Activated T-cell treated with anti-CD3 and anti-CD28 coated beads, Interleukin-2, amount 50 U/mL, for 4 hours (primary cell): ENCODE data around the gene ROR1. TPM values are rescaled to one million over a fixed set of nuclear protein-coding genes. Genes with fewer than 3 reads are reported as not detected.
A peak's percentile ranks its signal among the peaks of the same experiment; 100 is the strongest.

Experiments
- ATAC-seq, 2 donors: fragments of 200-7000 bp; cut with Tn5 transposase; one replicate each; pipeline ENCODE4 v1.10.0; 2021
- DNase-seq: peaks from one replicate; pipeline ENCODE4 v3.0.0-alpha.2; 2020
- H3K27me3 Mint-ChIP-seq: one replicate; pipeline ENCODE4 v1.8.0; 2021; ENCODE audit warnings: low read depth, mixed read lengths
- H3K36me3 Mint-ChIP-seq: one replicate; pipeline ENCODE4 v1.8.0; 2022; ENCODE audit warnings: mixed read lengths; ENCODE audit not compliant: insufficient read depth
- H3K4me1 Mint-ChIP-seq: one replicate; pipeline ENCODE4 v1.8.0; 2021; ENCODE audit warnings: low read depth, mixed read lengths
- H3K4me3 Mint-ChIP-seq: one replicate; pipeline ENCODE4 v1.8.0; 2021; ENCODE audit warnings: mild to moderate bottlenecking, moderate library complexity, mixed read lengths
- H3K9me3 Mint-ChIP-seq: one replicate; pipeline ENCODE4 v1.8.0; 2021; ENCODE audit warnings: mixed read lengths
- total RNA-seq, 3 donors: library from RNA; stranded (reverse); gene quantifications; one replicate each; pipeline ENCODE4 v1.2.1, GENCODE V29; 2021

The ROR1 gene
- total RNA-seq, 3 donors from 2014 or later = 0.08 to 0.38 (median 0.18) TPM

GRCh38 chr1:63748046-63748580, 25.7 kb upstream of the ROR1 start:
- Mint-ChIP-seq H3K4me1 (no peaks in the 10 kb centered on the region), H3K9me3 (no peaks in the 10 kb centered on the region), H3K4me3 (no peak overlapping the region), H3K36me3 (no peaks in the 10 kb centered on the region), H3K27me3 (peaks cover 6% of the 10 kb centered on the region)
- ATAC-seq = no peak
- DNase-seq = no peak

GRCh38 chr1:63748641-63749040, 25.2 kb upstream of the ROR1 start:
- no peaks in the 10 kb centered on the region for H3K4me1 Mint-ChIP-seq
- H3K4me3 Mint-ChIP-seq = no peak overlapping the region
- no peaks in the 10 kb centered on the region for H3K36me3 Mint-ChIP-seq
- peaks cover 6% of the 10 kb centered on the region for H3K27me3 Mint-ChIP-seq
- no peaks in the 10 kb centered on the region for H3K9me3 Mint-ChIP-seq
- ATAC-seq = no peak
- DNase-seq = no peak

GRCh38 chr1:63750721-63751120, 23.1 kb upstream of the ROR1 start:
- DNase-seq = no peak
- H3K27me3 Mint-ChIP-seq = peaks cover 2% of the 10 kb centered on the region
- H3K9me3 Mint-ChIP-seq = no peaks in the 10 kb centered on the region
- H3K36me3 Mint-ChIP-seq = no peaks in the 10 kb centered on the region
- no peak for ATAC-seq
- no peak overlapping the region for H3K4me3 Mint-ChIP-seq
- H3K4me1 Mint-ChIP-seq = no peaks in the 10 kb centered on the region

- no peak for DNase-seq
- H3K4me1 Mint-ChIP-seq = no peaks in the 10 kb centered on the region
- H3K9me3 Mint-ChIP-seq = no peaks in the 10 kb centered on the region
- peaks cover 2% of the 10 kb centered on the region for H3K27me3 Mint-ChIP-seq
- no peak overlapping the region for H3K4me3 Mint-ChIP-seq
- no peaks in the 10 kb centered on the region for H3K36me3 Mint-ChIP-seq
- no peak for ATAC-seq
Observed at GRCh38 chr1:63752176-63752575, 21.6 kb upstream of the ROR1 start.

- no peak overlapping the region for H3K4me3 Mint-ChIP-seq
- H3K36me3 Mint-ChIP-seq = no peaks in the 10 kb centered on the region
- no peaks in the 10 kb centered on the region for H3K4me1 Mint-ChIP-seq
- ATAC-seq = no peak
- no peaks in the 10 kb centered on the region for H3K9me3 Mint-ChIP-seq
- DNase-seq = no peak
- peaks cover 5% of the 10 kb centered on the region for H3K27me3 Mint-ChIP-seq
Observed at GRCh38 chr1:63753591-63753990, 20.2 kb upstream of the ROR1 start.

- H3K9me3 Mint-ChIP-seq = no peaks in the 10 kb centered on the region
- H3K27me3 Mint-ChIP-seq = peaks cover 5% of the 10 kb centered on the region
- no peaks in the 10 kb centered on the region for H3K4me1 Mint-ChIP-seq
- DNase-seq = no peak
- H3K4me3 Mint-ChIP-seq = no peak overlapping the region
- H3K36me3 Mint-ChIP-seq = no peaks in the 10 kb centered on the region
- no peak for ATAC-seq
Observed at GRCh38 chr1:63756839-63757238, 17.0 kb upstream of the ROR1 start.

GRCh38 chr1:63757334-63757733, 16.5 kb upstream of the ROR1 start:
- no peak for ATAC-seq
- no peak overlapping the region for H3K4me3 Mint-ChIP-seq
- no peaks in the 10 kb centered on the region for H3K9me3 Mint-ChIP-seq

GRCh38 chr1:63758791-63759190, 15.0 kb upstream of the ROR1 start:
- no peak for DNase-seq
- no peak overlapping the region for H3K4me3 Mint-ChIP-seq
- no peak for ATAC-seq
- no peaks in the 10 kb centered on the region for H3K36me3 Mint-ChIP-seq
- no peaks in the 10 kb centered on the region for H3K4me1 Mint-ChIP-seq
- peaks cover 2% of the 10 kb centered on the region for H3K9me3 Mint-ChIP-seq
- peaks cover 3% of the 10 kb centered on the region for H3K27me3 Mint-ChIP-seq

More at GRCh38 chr1:63757334-63757733, 16.5 kb upstream of the ROR1 start:
- H3K4me1 Mint-ChIP-seq = no peaks in the 10 kb centered on the region
- no peaks in the 10 kb centered on the region for H3K36me3 Mint-ChIP-seq
- DNase-seq = no peak
- peaks cover 5% of the 10 kb centered on the region for H3K27me3 Mint-ChIP-seq

- Mint-ChIP-seq H3K27me3 (peaks cover 6% of the 10 kb centered on the region), H3K9me3 (peaks cover 5% of the 10 kb centered on the region), H3K4me3 (no peak overlapping the region)
Observed at GRCh38 chr1:63759778-63760177, 14.0 kb upstream of the ROR1 start.

GRCh38 chr1:63770381-63770780, 3.4 kb upstream of the ROR1 start:
- Mint-ChIP-seq H3K36me3 (no peaks in the 10 kb centered on the region), H3K4me3 (no peak overlapping the region), H3K4me1 (peaks cover 17% of the 10 kb centered on the region), H3K27me3 (peaks cover 32% of the 10 kb centered on the region), H3K9me3 (no peaks in the 10 kb centered on the region)
- no peak for ATAC-seq
- no peak for DNase-seq

More at GRCh38 chr1:63759778-63760177, 14.0 kb upstream of the ROR1 start:
- ATAC-seq (no peak), DNase-seq (no peak)
- H3K4me1 Mint-ChIP-seq = no peaks in the 10 kb centered on the region
- H3K36me3 Mint-ChIP-seq = no peaks in the 10 kb centered on the region

GRCh38 chr1:63772201-63772600, 1.6 kb upstream of the ROR1 start:
- Mint-ChIP-seq H3K36me3 (no peaks in the 10 kb centered on the region), H3K9me3 (no peaks in the 10 kb centered on the region), H3K4me1 (peaks cover 19% of the 10 kb centered on the region), H3K27me3 (peaks cover 46% of the 10 kb centered on the region), H3K4me3 (no peak overlapping the region)
- ATAC-seq (no peak), DNase-seq (no peak)

GRCh38 chr1:63772876-63773275, 941 bp upstream of the ROR1 start:
- no peak for ATAC-seq
- peaks cover 19% of the 10 kb centered on the region for H3K4me1 Mint-ChIP-seq
- no peaks in the 10 kb centered on the region for H3K9me3 Mint-ChIP-seq
- H3K27me3 Mint-ChIP-seq = peaks cover 53% of the 10 kb centered on the region
- peak overlapping the region; percentile 77 for H3K4me3 Mint-ChIP-seq
- no peaks in the 10 kb centered on the region for H3K36me3 Mint-ChIP-seq
- no peak for DNase-seq

GRCh38 chr1:63773496-63773814, 362 bp upstream of the ROR1 start:
- Mint-ChIP-seq H3K27me3 (peaks cover 55% of the 10 kb centered on the region), H3K9me3 (no peaks in the 10 kb centered on the region), H3K4me1 (peaks cover 19% of the 10 kb centered on the region), H3K36me3 (no peaks in the 10 kb centered on the region), H3K4me3 (peak overlapping the region; percentile 77)
- DNase-seq (no peak), ATAC-seq (peak; percentile 4 to 11)

GRCh38 chr1:63774617-63775417, 1.0 kb downstream of the ROR1 start:
- Mint-ChIP-seq H3K9me3 (no peaks in the 10 kb centered on the region), H3K4me3 (peak overlapping the region; percentile 69), H3K4me1 (peaks cover 19% of the 10 kb centered on the region), H3K27me3 (peaks cover 61% of the 10 kb centered on the region), H3K36me3 (no peaks in the 10 kb centered on the region)
- DNase-seq = no peak
- ATAC-seq = peak; percentile 22 to 23

- DNase-seq (no peak), ATAC-seq (no peak)
- no peaks in the 10 kb centered on the region for H3K9me3 Mint-ChIP-seq
- peaks cover 19% of the 10 kb centered on the region for H3K4me1 Mint-ChIP-seq
- no peaks in the 10 kb centered on the region for H3K36me3 Mint-ChIP-seq
- peaks cover 67% of the 10 kb centered on the region for H3K27me3 Mint-ChIP-seq
- peak overlapping the region; percentile 69 for H3K4me3 Mint-ChIP-seq
Observed at GRCh38 chr1:63775418-63776127, 1.8 kb downstream of the ROR1 start.
